Tibial artery (tissue), 4 donors: ENCODE data around the gene PTGER2.

Experiments
- DNase-seq, 2 donors: peaks; one replicate each; pipeline ENCODE4 v3.0.0-alpha.2; 2019
- H3K27ac ChIP-seq, 2 donors: fragments of 200-600 bp; sonication (generic) in 1 of 2; 1 replicate in 1 of 2; 2 replicates in 1 of 2; pipeline ENCODE4 v1.5.1; 2018 to 2019; ENCODE audit warnings: mild to moderate bottlenecking in 1 of 2
- H3K27me3 ChIP-seq, 2 donors: fragments of 200-600 bp; sonication (generic) in 1 of 2; one replicate each; pipeline versions ENCODE4 v1.5.1 to v1.6.0; 2016 to 2019
- H3K36me3 ChIP-seq, 3 donors: fragments of 200-600 bp; sonication (generic) in 2 of 3; one replicate each; pipeline ENCODE4 v1.5.1; 2016 to 2019; ENCODE audit warnings: mild to moderate bottlenecking in 2 of 3
- H3K4me1 ChIP-seq, 4 donors: fragments of 200-600 bp; sonication (generic) in 2 of 4; 1 replicate in 3 of 4; 2 replicates in 1 of 4; pipeline ENCODE4 v1.5.1; 2016 to 2019
- H3K4me3 ChIP-seq, 2 donors: fragments of 200-600 bp; sonication (generic) in 1 of 2; 1 replicate in 1 of 2; 2 replicates in 1 of 2; pipeline ENCODE4 v1.5.1; 2018 to 2019; ENCODE audit warnings: mild to moderate bottlenecking in 2 of 2
- H3K9me3 ChIP-seq, 3 donors: fragments of 200-600 bp; sonication (generic) in 1 of 3; one replicate each; pipeline ENCODE4 v1.5.1; 2016 to 2019
- intact Hi-C: fragments of 100-400 bp; cut with DNase I; formaldehyde crosslinking; loops from one replicate; pipeline ENCODE4 v1.15.0; 2023; ENCODE audit warnings: low total_unique reads
- TF ChIP-seq, protein P1 (sequence below), 2 experiments: fragments of 200-600 bp in 1 of 2; fragments of 450-650 bp in 1 of 2; IDR thresholded peaks; one replicate each; pipeline ENCODE4 v1.5.1; 2017 to 2019; ENCODE audit warnings: antibody characterized with exemption in 2 of 2, mild to moderate bottlenecking in 1 of 2, moderate library complexity in 1 of 2

PTGER2 gene

DNA sequence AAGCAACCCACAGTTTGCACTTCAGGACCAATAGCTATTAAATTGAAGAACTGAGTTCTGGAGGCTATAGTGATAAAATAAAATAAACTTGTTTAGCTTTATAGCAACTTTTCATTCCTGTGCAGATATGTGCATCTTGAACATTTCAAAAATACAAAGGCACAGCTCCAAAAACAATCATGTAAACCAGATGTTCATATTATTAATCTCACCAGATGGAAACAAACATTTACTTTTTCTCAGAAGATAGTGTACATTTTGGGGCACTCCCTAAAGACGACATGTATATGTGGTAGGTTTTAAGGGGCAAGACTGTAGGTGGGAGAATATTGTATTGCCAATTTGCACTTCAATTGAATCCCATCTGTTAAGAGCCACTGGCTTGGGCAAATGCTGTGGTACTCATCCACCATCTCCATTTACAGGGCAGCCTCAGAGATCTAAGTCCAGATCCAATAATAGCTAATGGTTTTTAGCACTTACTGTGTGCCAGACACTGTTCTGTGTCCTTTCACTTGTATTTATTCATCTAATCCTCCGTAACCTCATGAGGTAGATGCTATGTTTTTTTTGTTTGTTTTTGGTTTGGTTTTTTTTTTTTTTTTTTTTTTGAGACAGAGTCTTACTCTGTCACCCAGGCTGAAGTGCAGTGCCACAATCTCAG lies 49.1 kb downstream of the PTGER2 start:
- no peak for DNase-seq
- Histone ChIP-seq H3K27me3 (no peaks in the 10 kb centered on the region), H3K27ac (no peak overlapping the region), H3K4me1 (no peaks in the 10 kb centered on the region), H3K9me3 (no peaks in the 10 kb centered on the region), H3K4me3 (no peak overlapping the region), H3K36me3 (no peaks in the 10 kb centered on the region)
- intact Hi-C loops: no loop called here
- TF ChIP-seq, protein P1, sequence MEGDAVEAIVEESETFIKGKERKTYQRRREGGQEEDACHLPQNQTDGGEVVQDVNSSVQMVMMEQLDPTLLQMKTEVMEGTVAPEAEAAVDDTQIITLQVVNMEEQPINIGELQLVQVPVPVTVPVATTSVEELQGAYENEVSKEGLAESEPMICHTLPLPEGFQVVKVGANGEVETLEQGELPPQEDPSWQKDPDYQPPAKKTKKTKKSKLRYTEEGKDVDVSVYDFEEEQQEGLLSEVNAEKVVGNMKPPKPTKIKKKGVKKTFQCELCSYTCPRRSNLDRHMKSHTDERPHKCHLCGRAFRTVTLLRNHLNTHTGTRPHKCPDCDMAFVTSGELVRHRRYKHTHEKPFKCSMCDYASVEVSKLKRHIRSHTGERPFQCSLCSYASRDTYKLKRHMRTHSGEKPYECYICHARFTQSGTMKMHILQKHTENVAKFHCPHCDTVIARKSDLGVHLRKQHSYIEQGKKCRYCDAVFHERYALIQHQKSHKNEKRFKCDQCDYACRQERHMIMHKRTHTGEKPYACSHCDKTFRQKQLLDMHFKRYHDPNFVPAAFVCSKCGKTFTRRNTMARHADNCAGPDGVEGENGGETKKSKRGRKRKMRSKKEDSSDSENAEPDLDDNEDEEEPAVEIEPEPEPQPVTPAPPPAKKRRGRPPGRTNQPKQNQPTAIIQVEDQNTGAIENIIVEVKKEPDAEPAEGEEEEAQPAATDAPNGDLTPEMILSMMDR (IDR thresholded peaks at IDR 0.05): no peak

DNA sequence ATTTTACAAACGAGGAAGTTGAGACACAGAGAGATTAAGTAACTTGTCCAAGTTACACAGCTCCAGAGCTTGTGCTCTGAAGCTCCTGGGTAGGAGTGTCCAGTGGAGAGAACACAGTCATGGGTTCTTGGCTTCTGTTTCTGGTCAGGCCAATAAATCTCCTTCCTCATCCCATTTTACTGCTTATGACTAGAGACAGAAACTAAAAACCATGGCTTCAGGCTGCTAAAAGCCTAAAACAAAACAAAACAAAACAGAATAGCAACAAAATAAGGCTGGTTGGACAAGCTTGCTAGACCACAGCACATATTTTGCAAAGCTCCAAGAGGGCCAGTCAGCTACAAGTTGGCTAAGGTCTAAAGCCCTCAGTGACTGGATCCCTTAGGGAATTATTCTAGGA lies 49.8 kb downstream of the PTGER2 start:
- no peak overlapping the region for H3K27ac ChIP-seq
- intact Hi-C loops: no loop called here
- DNase-seq: no peak
- H3K27me3 ChIP-seq: no peaks in the 10 kb centered on the region
- TF ChIP-seq, protein P1 (IDR thresholded peaks at IDR 0.05): no peak
- H3K36me3 ChIP-seq: no peaks in the 10 kb centered on the region
- H3K9me3 ChIP-seq: no peaks in the 10 kb centered on the region
- peaks cover 0 to 2% (median 0%) of the 10 kb centered on the region in 4 donors for H3K4me1 ChIP-seq
- H3K4me3 ChIP-seq: no peak overlapping the region

DNA sequence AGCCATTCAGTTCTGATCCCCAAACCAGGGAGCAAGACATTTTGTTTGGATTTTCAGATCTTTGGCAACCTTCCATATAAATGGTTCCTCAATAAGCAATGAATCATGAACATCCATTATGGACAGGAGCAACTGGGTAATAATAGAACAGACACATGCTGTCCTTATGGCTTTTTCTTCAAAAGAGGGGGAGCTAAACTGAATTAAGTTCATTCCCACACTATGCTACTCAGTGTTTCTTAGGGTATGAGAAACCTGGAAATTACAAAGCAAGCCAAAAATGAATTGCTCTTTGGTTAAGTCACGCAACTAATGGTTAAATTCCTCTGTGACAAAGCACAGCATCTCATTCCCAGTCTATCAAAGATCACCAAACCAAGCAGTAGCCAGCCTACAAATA lies 51.0 kb downstream of the PTGER2 start:
- Histone ChIP-seq H3K4me1 (peaks cover 0 to 10% (median 1%) of the 10 kb centered on the region in 4 donors), H3K36me3 (no peaks in the 10 kb centered on the region), H3K27ac (no peak overlapping the region), H3K9me3 (no peaks in the 10 kb centered on the region), H3K4me3 (no peak overlapping the region), H3K27me3 (no peaks in the 10 kb centered on the region)
- TF ChIP-seq, protein P1 (IDR thresholded peaks at IDR 0.05): no peak
- no peak for DNase-seq
- intact Hi-C loops: no loop called here

DNA sequence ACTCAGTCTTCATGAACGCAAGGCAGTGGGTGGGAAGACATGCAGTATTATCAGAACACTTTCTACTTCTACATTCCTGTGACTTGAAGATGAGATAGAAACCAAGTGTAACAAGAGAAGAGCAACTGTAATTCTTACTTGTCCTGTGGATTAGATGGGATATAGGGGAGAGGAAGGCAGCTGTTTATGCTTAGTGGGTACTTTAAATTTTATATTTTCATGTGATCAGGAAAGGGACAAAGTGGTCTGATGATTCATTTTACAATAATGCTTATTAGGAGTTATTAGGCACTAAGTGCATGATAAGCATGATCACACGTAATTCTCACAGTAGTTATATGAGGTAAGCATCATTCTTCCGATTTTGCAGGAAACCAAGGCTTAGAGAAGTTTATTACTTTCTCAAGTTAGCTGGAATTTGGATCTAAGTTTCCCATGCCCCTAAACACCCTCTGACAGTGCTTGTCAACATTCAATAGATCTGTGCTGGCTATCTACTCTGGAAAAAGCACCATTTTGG lies 52.7 kb downstream of the PTGER2 start:
- TF ChIP-seq, protein P1 (IDR thresholded peaks at IDR 0.05): no peak
- no peaks in the 10 kb centered on the region for H3K9me3 ChIP-seq
- H3K36me3 ChIP-seq: no peaks in the 10 kb centered on the region
- no peaks in the 10 kb centered on the region for H3K27me3 ChIP-seq
- no peak for DNase-seq
- H3K4me3 ChIP-seq: no peak overlapping the region
- H3K4me1 ChIP-seq: peaks cover 0 to 10% (median 1%) of the 10 kb centered on the region in 4 donors
- intact Hi-C loops: no loop called here
- no peak overlapping the region for H3K27ac ChIP-seq

DNA sequence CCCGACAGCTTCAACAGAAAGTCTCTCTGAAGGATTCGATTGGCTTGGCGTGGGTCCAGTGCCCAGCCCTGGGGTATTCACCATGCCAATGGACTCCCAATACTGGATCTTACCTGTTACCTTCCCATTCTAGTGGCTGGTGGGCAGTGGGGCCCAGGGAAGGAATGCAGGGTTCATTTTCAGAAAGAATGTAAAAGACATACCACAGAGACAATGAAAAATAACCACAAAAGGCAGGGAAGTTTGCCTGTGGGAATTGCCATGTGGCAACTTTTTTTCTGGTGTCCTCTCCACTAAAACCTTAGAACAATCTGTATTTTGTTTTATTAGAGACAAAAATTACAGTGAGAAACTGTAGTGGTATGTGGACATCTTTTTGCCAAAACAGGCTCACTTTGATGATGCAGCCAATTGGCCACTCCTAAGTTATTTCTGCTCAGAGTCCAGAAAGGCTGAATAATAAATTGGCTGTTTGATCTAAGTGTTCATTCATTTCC lies 55.2 kb downstream of the PTGER2 start:
- intact Hi-C loops: no loop called here
- Histone ChIP-seq H3K27me3 (no peaks in the 10 kb centered on the region), H3K27ac (no peak overlapping the region), H3K4me3 (no peak overlapping the region), H3K36me3 (no peaks in the 10 kb centered on the region), H3K4me1 (peaks cover 0 to 10% (median 1%) of the 10 kb centered on the region in 4 donors), H3K9me3 (no peaks in the 10 kb centered on the region)
- TF ChIP-seq, protein P1 (IDR thresholded peaks at IDR 0.05): no peak
- no peak for DNase-seq
